Renal cortical epithelial cell (primary cell): ENCODE data around the gene ADAD1. TPM values are rescaled to one million over a fixed set of nuclear protein-coding genes. Genes with fewer than 3 reads are reported as not detected.
A peak's percentile ranks its signal among the peaks of the same experiment; 100 is the strongest.
"Not testable (repeated sequence)": the region's sequence is repeated elsewhere in the genome, so short reads cannot be mapped to it uniquely, and the experiment has no call there.

Source experiments
- DNase-seq: peaks from one replicate; pipeline ENCODE4 v3.0.0-alpha.2; 2011; ENCODE audit warnings: low read depth
- total RNA-seq: library from RNA; depleted of rRNA; stranded (reverse); fragments of >200 nt; gene quantifications from 2 replicates; pipeline ENCODE4 v1.2.3, GENCODE V29; 2014

Gene ADAD1
- not detected in 2 replicates for total RNA-seq

- no peak for DNase-seq
These were observed at the start of gene ADAD1 for GRCh38 chr4:122378711-122379110. TSS of gene ADAD1 (plus strand) at chr4:122379011. CDS start at chr4:122380070, 1,059 bp downstream.

- DNase-seq: peak; percentile 19
These were observed 48.8 kb upstream of the ADAD1 start for GRCh38 chr4:122329876-122330565.

DNA sequence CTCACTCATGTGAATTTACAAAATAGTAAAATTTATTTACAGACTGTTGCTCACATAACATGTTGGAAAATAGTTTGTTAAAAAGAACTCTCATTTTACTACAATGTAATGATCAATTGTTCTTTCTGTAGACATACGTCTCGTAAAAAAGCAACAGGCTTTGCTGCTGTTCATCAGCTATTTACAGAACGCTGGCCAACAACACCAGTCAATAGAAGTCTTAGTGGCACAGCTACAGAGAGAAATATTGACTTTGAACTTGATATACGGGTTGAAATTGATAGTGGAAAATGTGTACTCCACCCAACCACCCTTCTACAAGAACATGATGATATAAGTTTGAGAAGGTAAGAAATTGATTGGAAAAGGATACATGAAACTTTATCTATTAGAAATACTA lies 47.6 kb upstream of the ADAD1 start:
- DNase-seq: no peak

DNA sequence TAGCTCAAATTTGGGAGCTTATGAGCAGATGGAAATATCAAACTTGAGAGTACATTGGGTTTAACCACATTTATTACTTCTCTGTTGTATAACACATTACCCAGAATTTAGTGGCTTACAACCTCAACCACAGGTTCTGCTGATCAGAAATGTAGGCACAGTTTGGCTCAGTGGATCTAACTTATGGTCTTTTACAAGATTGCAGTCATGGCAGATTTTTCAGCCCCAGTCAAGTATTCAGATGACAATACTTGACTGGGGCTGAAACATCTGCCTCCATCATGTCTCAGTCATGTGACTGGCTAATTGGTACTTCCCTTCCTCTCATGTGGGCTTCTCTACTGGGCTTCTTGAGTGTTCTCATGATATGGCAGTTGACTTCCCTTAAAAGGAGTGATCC lies 44.0 kb upstream of the ADAD1 start:
- DNase-seq: no peak

GRCh38 chr4:122341886-122342285 lies 36.9 kb upstream of the ADAD1 start:
- peak; percentile 98 for DNase-seq

DNA sequence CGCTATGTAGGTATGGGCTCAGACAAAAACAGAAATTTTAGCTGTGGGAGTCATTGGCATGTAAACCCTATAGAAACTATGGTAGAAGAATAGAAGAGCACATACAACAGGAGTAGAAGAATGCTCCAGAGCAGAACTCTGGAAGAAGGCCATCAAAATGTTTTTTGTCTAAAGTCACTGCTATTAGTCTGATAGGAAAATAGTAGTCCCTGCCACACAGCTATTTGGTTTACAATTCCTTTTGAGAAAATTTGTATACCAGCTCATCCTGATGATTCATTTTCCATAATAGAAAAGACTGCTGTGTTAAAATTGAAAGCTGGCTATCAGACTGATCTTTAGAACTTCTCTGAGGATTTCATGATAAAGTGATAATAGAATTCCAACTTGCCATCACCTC lies 32.8 kb upstream of the ADAD1 start:
- no peak for DNase-seq

DNA sequence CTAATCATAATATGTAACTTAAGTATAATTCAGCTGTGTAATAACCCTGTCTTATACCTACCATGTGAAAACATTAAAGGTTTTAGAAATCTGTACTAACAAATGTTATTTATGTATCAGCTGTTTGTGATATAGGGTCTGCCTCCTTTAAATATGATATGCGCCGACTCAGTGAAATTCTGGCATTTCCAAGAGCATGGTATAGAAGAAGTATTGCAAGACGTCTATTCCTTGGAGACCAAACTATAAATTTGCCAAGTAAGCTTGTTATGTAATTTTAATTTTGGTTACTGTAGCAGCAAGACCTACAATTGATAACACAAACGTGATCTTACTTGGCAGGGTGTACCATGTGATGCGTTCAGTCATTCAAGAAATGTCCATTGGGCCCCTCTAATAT lies 32.3 kb upstream of the ADAD1 start:
- DNase-seq: no peak

DNA sequence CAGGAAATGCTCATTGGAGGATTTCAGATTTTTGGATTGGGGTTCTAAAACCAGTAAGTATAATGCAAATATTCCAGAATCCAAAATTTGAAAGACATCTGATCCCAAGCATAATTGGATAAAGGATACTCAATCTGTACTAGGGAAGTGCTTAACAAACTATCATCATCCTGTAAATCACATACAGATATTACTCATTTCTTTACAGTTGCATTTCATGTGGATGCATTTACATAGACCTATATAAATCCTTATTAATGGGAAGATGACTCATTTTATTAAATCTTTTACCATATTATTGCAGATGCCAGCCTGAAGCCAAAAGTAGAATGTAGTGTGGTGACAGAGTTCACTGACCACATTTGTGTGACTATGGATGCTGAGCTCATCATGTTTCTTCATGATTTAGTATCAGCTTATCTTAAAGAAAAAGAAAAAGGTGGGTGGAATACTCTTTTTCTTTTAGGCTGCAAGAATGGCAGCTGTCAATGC lies 22.4 kb upstream of the ADAD1 start:
- no peak for DNase-seq

DNA sequence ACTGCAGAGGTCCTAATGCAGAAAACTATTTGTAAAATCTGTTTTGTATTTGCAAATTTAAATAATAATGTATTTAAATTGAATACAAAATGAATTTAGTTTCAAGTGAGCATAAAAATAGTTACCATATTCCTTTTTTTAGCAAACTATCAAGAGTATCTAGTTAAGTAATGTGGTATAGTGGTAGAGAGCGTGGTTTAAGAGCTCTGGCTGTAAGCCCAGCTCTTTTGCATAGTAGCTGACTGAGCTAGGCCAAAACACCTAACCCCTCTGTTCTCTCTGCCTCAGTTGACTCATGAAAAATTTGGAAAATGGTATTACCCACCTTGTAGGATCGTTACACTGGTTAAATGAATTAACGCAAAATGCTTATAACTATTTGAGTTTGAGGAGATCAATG lies 18.1 kb upstream of the ADAD1 start:
- DNase-seq: no peak

- no peak for DNase-seq
These were observed 14.0 kb upstream of the ADAD1 start for GRCh38 chr4:122364700-122365404.

- DNase-seq: not testable (repeated sequence)
These were observed 10.0 kb upstream of the ADAD1 start for GRCh38 chr4:122368786-122369185.

- no peak for DNase-seq
These were observed 1.5 kb upstream of the ADAD1 start for GRCh38 chr4:122377352-122377751.

DNA sequence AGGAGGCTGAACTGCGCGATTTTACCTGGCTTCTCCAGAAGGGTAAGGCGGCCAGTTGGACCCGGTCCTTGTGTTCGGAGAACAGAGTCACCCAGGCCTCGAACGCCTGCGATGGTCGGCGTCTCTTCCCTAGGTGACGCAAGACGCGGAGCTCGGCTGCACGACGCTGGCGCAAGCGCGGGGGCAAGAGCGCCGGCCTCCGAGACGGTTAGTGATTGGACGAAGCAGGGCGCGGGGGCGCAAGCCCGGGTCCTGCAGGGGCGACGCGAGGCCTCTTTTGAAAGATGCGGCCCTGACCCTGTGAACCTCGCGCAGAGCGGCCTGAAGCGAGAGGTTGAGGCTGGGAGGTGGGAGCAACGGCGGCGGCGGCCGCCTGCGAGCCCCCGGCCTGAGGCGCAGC lies 428 bp downstream of the ADAD1 start:
- no peak for DNase-seq

DNA sequence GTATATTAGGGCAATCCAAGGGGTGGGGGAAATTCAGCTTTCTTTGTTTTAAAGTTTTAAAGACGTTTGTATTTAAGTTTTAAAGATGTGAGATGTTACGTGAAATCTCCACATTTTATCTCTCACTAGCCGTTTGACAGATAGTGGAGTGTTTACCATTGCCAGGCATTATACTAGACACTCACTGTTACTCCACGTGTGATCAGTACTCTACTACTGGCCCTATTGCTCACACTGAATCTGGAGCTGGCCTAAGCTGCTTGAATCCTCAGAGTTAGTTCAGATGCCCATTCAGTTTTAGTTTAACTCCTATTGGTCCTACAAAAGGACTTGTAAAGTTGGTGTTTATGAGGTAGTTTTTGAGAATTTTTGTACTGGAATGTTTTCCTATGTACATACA lies 4.5 kb downstream of the ADAD1 start:
- DNase-seq: no peak

DNA sequence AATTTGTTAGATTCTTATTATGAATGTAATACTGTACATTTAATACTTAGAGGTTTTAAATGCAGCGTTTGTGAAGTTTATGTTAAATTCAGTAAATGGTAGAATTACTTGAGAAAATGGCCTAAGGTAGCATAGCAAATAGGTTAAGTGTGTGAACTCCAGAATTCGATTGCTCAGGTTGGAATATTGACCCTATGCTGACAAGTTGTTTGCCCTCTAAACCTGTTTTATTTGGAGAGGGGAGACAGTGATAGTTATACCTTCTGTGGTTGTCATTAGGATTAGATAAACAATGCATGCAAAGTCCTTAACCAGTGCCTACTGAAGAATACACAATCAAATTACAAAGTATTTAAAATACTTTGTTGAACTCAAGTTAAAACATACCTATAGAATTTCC lies 5.4 kb downstream of the ADAD1 start:
- DNase-seq: no peak

DNA sequence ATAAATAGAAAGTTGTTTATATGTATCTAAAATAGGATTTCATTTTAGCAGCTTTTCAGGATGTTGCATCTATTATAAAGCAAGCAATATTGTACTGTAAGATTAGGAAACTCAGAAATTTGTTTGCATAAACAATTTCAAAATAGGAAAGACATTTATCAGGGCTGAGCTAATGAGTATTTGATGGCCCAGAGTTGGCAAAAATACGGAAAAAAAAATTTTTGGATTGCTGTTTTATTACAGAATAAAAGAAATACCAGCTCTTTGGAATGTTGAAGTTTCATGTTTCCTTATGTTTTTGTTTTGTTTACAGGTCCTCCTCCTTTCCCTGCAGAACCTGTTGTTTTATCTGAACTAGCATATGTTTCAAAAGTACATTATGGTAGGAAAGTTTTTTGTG lies 14.5 kb downstream of the ADAD1 start:
- no peak for DNase-seq

- DNase-seq: no peak
These were observed 25.1 kb downstream of the ADAD1 start for GRCh38 chr4:122403861-122404260.

- peak; percentile 22 for DNase-seq
These were observed 33.7 kb downstream of the ADAD1 start for GRCh38 chr4:122412547-122412946.

GRCh38 chr4:122423246-122423645 lies 44.4 kb downstream of the ADAD1 start:
- DNase-seq: no peak

DNA sequence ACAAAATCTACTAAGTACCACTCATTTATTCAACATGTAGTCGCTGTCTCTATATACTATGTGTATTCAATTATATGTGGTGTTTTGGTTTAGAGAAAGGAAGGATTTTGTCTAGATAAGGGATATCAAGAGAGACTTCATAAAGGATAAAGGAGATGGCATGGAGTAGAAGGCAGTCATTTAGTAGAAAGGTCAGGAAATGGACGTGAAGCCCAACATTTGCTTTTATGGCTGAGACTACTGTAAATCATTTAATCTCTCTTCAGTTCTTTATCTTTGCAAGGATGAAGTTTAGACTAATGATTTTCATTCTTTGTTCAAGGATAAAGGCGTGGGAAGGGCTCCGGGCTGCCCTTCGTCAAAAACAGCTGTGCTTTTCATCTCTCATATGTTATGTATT lies 52.5 kb downstream of the ADAD1 start:
- DNase-seq: no peak

- no peak for DNase-seq
These were observed 55.5 kb downstream of the ADAD1 start for GRCh38 chr4:122434285-122434684.

DNA sequence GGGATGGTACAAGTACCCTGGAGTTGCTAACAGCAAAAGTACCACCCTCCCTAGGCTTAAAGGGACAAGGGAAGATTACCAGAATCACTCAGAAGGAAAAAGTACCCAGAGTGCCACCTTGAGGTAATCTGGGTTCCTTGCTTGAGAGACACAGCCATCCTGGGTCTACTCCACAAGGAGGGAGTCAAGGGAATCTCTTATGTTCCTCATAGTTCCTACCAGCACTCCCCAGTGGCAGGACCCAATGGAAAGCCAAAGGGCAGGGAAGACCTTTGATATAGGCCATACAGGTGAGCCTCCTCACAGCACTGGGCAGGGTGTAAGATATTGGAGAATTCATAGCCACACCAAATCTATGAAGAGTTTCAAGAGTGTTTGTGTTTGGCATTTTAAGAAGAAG lies 72.0 kb downstream of the ADAD1 start:
- peak; percentile 50 for DNase-seq

- DNase-seq: peak; percentile 95
These were observed 74.7 kb downstream of the ADAD1 start for GRCh38 chr4:122453384-122453995.
